Myometrial cell (primary cell): ENCODE results near the gene ZNF383. TPM values are rescaled to one million over a fixed set of nuclear protein-coding genes. Genes with fewer than 3 reads are reported as not detected.

ENCODE experiments used
- total RNA-seq: library from RNA; depleted of rRNA; stranded (reverse); fragments of >200 nt; gene quantifications from 2 replicates; pipeline ENCODE4 v1.2.3, GENCODE V29; 2015

Gene ZNF383
- total RNA-seq = 1.4 and 2.8 TPM in 2 replicates

GRCh38 chr19:37217775-37218591 is at the start of gene ZNF383:
Gene ZNF383 (plus strand): TSS chr19:37218214. CDS start chr19:37230454, 12,240 bp downstream.

GRCh38 chr19:37172368-37173366 is 45.3 kb upstream of the ZNF383 start, which contains the start of gene ZNF585A:
Gene ZNF585A (minus strand): TSS chr19:37172695. CDS start chr19:37169910, 2,785 bp downstream.

Other genes with a start within 250 kb of the ZNF383 start
- 1.6 and 4.6 TPM in 2 replicates for gene ZNF420, start 139.8 kb upstream of the ZNF383 start, total RNA-seq
- 7.6 and 8.4 TPM in 2 replicates for gene ZNF585A, start 45.5 kb upstream of the ZNF383 start, total RNA-seq
- gene ZNF585B, start 7.7 kb upstream of the ZNF383 start, total RNA-seq = 5.1 and 26.2 TPM in 2 replicates
- gene ZNF527, start 152.9 kb downstream of the ZNF383 start, total RNA-seq = 0.86 and 6.0 TPM in 2 replicates
- 3.9 and 4.0 TPM in 2 replicates for gene ZNF569, start 249.2 kb downstream of the ZNF383 start, total RNA-seq